A549 (cell line): Measurements from ENCODE around the gene PTGES.

Experiments used
- CEBPB ChIP-seq, 2 experiments: fragments of >200 bp in 1 of 2; sonication (Bioruptor Twin) in 1 of 2; formaldehyde crosslinking in 1 of 2; IDR thresholded peaks; 2 replicates each; pipeline ENCODE4 v1.6.1; 2012 to 2016
- CTCF ChIP-seq: fragments of >200 bp; sonication (Bioruptor Twin); formaldehyde crosslinking; IDR thresholded peaks from 3 replicates; pipeline ENCODE4 v1.5.1; 2016
- EP300 ChIP-seq, 2 experiments: fragments of >200 bp; sonication (Bioruptor Twin); formaldehyde crosslinking; IDR thresholded peaks; 2 replicates in 1 of 2; 3 replicates in 1 of 2; pipeline ENCODE4 v1.6.1; 2016 to 2017
- HDAC2 ChIP-seq: fragments of 200-600 bp; sonication (generic); IDR thresholded peaks from 2 replicates; pipeline ENCODE4 v1.6.1; 2016
- MYC ChIP-seq: IDR thresholded peaks from 2 replicates; pipeline ENCODE4 v1.6.1; 2012; ENCODE audit warnings: mild to moderate bottlenecking, inconsistent platforms, low read length, improper control_type of control experiment, borderline replicate concordance
- PHF8 ChIP-seq: fragments of 200-600 bp; sonication (generic); IDR thresholded peaks from 2 replicates; pipeline ENCODE4 v1.6.1; 2016; ENCODE audit warnings: low read depth, mild to moderate bottlenecking, antibody characterized with exemption, moderate library complexity, borderline replicate concordance
- POLR2A ChIP-seq: IDR thresholded peaks from 2 replicates; pipeline ENCODE4 v1.6.1; 2012; ENCODE audit warnings: mild to moderate bottlenecking, low read length
- RAD21 ChIP-seq, 2 experiments: fragments of >200 bp in 1 of 2; sonication (Bioruptor Twin) in 1 of 2; formaldehyde crosslinking in 1 of 2; IDR thresholded peaks in 1 of 2; conservative IDR thresholded peaks in 1 of 2; 2 replicates in 1 of 2; 3 replicates in 1 of 2; pipeline ENCODE4 v1.6.1; 2012 to 2018; ENCODE audit warnings: inconsistent platforms in 1 of 2
- RARB ChIP-seq: fragments of 250-450 bp; sonication (Bioruptor Pico); IDR thresholded peaks from 2 replicates; pipeline ENCODE4 v1.8.0; 2021; ENCODE audit warnings: mild to moderate bottlenecking, moderate library complexity
- RFX5 ChIP-seq: fragments of 450-650 bp; IDR thresholded peaks from 2 replicates; pipeline ENCODE4 v1.7.1; 2014; ENCODE audit warnings: antibody characterized with exemption, mild to moderate bottlenecking, moderate library complexity
- SREBF2 ChIP-seq: fragments of 450-650 bp; IDR thresholded peaks from 2 replicates; pipeline ENCODE4 v1.6.1; 2014; ENCODE audit warnings: mild to moderate bottlenecking, moderate library complexity
- USF2 ChIP-seq: fragments of 450-650 bp; IDR thresholded peaks from 2 replicates; pipeline ENCODE4 v1.6.1; 2014; ENCODE audit warnings: antibody characterized with exemption

- TF ChIP-seq POLR2A (no peak), RAD21 (conservative IDR thresholded peaks at IDR 0.05 in 1 of 2, IDR thresholded peaks at IDR 0.05 in 1 of 2) (no peak), CTCF (no peak), MYC (no peak), RFX5 (no peak), USF2 (no peak), PHF8 (no peak), RARB (no peak), HDAC2 (no peak), EP300 (IDR thresholded peaks at IDR 0.05) (no peak), CEBPB (IDR thresholded peaks at IDR 0.05) (no peak), SREBF2 (no peak)
Measured at GRCh38 chr9:129693741-129694140, 59.1 kb downstream of the PTGES start.
